K562 (cell line): ENCODE results near the gene HLA-DMB. TPM values are rescaled to one million over a fixed set of nuclear protein-coding genes. Genes with fewer than 3 reads are reported as not detected.

ENCODE experiments used
- CEBPZ ChIP-seq: fragments of 150-350 bp; IDR thresholded peaks from 2 replicates; pipeline ENCODE4 v1.6.1; 2014; ENCODE audit warnings: low read depth, mild to moderate bottlenecking, low read length, borderline replicate concordance
- GATA2 ChIP-seq: sonication (generic); formaldehyde crosslinking; IDR thresholded peaks from 2 replicates; pipeline ENCODE4 v1.4.0; 2020; ENCODE audit warnings: mild to moderate bottlenecking, missing genetic modification reagents
- HCFC1 ChIP-seq: IDR thresholded peaks from 2 replicates; pipeline ENCODE4 v1.6.1; 2012; ENCODE audit warnings: low read depth, low read length, improper control_type of control experiment
- HDAC2 ChIP-seq: fragments of 450-650 bp; IDR thresholded peaks from 2 replicates; pipeline ENCODE4 v1.6.1; 2016; ENCODE audit warnings: mild to moderate bottlenecking
- MED1 ChIP-seq: sonication (generic); formaldehyde crosslinking; IDR thresholded peaks from 2 replicates; pipeline ENCODE4 v1.8.1; 2023; ENCODE audit warnings: missing genetic modification reagents, borderline replicate concordance
- NR2C2 ChIP-seq, 2 experiments: fragments of 200-800 bp in 1 of 2; sonication (Bioruptor generic) in 1 of 2; sonication (generic) in 1 of 2; formaldehyde crosslinking in 1 of 2; IDR thresholded peaks; 2 replicates each; pipeline versions ENCODE4 v1.6.1 to v1.8.0; 2016 to 2022; ENCODE audit warnings: mild to moderate bottlenecking in 1 of 2, missing compliant biosample characterization in 1 of 2, missing genetic modification characterization in 1 of 2, missing genetic modification reagents in 1 of 2
- POLR2H ChIP-seq: IDR thresholded peaks from 2 replicates; pipeline ENCODE4 v1.6.1; 2016; ENCODE audit warnings: missing genetic modification characterization, low read depth, mild to moderate bottlenecking, control low read depth, missing compliant biosample characterization, moderate library complexity
- RBM22 ChIP-seq: fragments of 200-400 bp; formaldehyde crosslinking; IDR thresholded peaks from 2 replicates; pipeline ENCODE4 v1.6.1; 2018; ENCODE audit warnings: low read length, low read depth; ENCODE audit not compliant: poor library complexity, severe bottlenecking
- SMAD2 ChIP-seq: fragments of 150-350 bp; IDR thresholded peaks from 2 replicates; pipeline ENCODE4 v1.6.1; 2014; ENCODE audit warnings: low read depth, mild to moderate bottlenecking, low read length
- ZBTB49 ChIP-seq: sonication (generic); formaldehyde crosslinking; IDR thresholded peaks from 2 replicates; pipeline ENCODE4 v1.8.0; 2022; ENCODE audit warnings: missing genetic modification reagents, mild to moderate bottlenecking, borderline replicate concordance
- polyA plus RNA-seq, 8 experiments: library from polyadenylated mRNA; depleted of rRNA in 4 of 8; stranded (reverse) in 5 of 8; unstranded in 3 of 8; fragments of >200 nt; fragmentation: Nextera tagmentation in 2 of 8; fragmentation: Illumina TruSeq in 1 of 8; extraction: Ambion mirVana in 2 of 8; extraction: Trizol in 1 of 8; gene quantifications; 2 replicates each; pipeline versions ENCODE4 v1.2.1 to v1.2.3, GENCODE V29; 2011 to 2014; ENCODE audit warnings: inconsistent platforms in 1 of 8, missing spikeins in 1 of 8
- total RNA-seq, 7 experiments: library from RNA; depleted of rRNA in 6 of 7; stranded (reverse); fragments of >200 nt in 6 of 7; fragmentation: Illumina TruSeq in 2 of 7; extraction: Trizol in 2 of 7; gene quantifications; 2 replicates each; pipeline versions ENCODE4 v1.2.1 to v1.2.3, GENCODE V29; 2011 to 2021; ENCODE audit warnings: low replicate concordance in 1 of 7
- TF ChIP-seq, protein P1 (sequence below), 2 experiments: fragments of 450-650 bp; IDR thresholded peaks; 2 replicates each; pipeline ENCODE4 v1.6.1; 2016; ENCODE audit warnings: mild to moderate bottlenecking in 2 of 2, borderline replicate concordance in 1 of 2, low read depth in 1 of 2, moderate library complexity in 1 of 2

The HLA-DMB gene
- total and polyA plus RNA-seq, 9 of the 15 experiments (the other 6 are each of a cell fraction or from before 2014, with no cell fraction given) = 0.38 TPM; not detected in 8

DNA sequence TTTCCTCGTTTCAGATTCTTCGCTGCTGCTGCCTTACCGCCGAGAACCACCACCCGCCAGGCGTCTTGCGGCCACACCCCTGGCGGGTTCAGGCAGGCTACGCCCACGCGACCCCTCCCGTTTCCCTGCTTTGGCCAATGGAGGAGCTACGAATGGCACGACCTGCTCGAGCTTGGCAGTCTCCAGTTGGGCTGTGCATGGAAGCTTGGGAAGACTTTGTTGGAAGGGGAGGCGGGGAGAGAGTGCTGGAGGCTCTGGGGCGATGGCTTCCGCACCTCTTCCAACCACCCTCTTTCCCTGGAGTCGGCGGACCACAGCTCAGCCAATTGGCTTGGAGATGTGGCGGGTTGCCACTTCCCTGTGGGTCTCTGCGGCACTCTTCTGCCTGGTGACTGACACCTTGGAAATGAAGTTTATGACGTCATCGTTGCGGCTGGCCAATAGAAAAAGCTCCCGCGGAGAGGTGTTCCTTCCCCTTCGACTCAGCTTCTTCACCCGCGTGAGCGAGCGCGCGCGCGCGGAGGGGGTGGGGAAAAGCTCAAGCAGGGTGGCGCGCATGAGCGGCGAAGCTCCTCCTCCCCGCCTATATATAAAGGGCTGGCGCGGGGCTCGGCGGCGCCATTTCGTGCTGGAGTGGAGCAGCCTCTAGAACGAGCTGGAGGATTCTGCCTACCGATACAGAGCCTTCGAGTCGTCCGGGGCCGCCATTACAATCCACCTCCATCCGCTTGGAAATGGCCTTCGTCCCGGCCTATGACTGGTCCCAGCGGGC lies 30.9 kb upstream of the HLA-DMB start (continued):
- TF ChIP-seq NR2C2 (CRISPR knock-in tag; IDR thresholded peaks at IDR 0.05) = peak; percentile 77
- TF ChIP-seq NR2C2 (tag; IDR thresholded peaks at IDR 0.05) = no peak
- TF ChIP-seq RBM22 = peak; percentile 0
- no peak for TF ChIP-seq ZBTB49
- TF ChIP-seq GATA2 (CRISPR knock-in tag) = no peak
- no peak for TF ChIP-seq POLR2H (tag)
- peak; percentile 33; the same call in 1 of the 2 replicates for TF ChIP-seq CEBPZ
- TF ChIP-seq HCFC1 = peak; percentile 61; the same call in 1 of the 2 replicates
- TF ChIP-seq MED1 = no peak
- TF ChIP-seq SMAD2 = no peak
- TF ChIP-seq, protein P1, sequence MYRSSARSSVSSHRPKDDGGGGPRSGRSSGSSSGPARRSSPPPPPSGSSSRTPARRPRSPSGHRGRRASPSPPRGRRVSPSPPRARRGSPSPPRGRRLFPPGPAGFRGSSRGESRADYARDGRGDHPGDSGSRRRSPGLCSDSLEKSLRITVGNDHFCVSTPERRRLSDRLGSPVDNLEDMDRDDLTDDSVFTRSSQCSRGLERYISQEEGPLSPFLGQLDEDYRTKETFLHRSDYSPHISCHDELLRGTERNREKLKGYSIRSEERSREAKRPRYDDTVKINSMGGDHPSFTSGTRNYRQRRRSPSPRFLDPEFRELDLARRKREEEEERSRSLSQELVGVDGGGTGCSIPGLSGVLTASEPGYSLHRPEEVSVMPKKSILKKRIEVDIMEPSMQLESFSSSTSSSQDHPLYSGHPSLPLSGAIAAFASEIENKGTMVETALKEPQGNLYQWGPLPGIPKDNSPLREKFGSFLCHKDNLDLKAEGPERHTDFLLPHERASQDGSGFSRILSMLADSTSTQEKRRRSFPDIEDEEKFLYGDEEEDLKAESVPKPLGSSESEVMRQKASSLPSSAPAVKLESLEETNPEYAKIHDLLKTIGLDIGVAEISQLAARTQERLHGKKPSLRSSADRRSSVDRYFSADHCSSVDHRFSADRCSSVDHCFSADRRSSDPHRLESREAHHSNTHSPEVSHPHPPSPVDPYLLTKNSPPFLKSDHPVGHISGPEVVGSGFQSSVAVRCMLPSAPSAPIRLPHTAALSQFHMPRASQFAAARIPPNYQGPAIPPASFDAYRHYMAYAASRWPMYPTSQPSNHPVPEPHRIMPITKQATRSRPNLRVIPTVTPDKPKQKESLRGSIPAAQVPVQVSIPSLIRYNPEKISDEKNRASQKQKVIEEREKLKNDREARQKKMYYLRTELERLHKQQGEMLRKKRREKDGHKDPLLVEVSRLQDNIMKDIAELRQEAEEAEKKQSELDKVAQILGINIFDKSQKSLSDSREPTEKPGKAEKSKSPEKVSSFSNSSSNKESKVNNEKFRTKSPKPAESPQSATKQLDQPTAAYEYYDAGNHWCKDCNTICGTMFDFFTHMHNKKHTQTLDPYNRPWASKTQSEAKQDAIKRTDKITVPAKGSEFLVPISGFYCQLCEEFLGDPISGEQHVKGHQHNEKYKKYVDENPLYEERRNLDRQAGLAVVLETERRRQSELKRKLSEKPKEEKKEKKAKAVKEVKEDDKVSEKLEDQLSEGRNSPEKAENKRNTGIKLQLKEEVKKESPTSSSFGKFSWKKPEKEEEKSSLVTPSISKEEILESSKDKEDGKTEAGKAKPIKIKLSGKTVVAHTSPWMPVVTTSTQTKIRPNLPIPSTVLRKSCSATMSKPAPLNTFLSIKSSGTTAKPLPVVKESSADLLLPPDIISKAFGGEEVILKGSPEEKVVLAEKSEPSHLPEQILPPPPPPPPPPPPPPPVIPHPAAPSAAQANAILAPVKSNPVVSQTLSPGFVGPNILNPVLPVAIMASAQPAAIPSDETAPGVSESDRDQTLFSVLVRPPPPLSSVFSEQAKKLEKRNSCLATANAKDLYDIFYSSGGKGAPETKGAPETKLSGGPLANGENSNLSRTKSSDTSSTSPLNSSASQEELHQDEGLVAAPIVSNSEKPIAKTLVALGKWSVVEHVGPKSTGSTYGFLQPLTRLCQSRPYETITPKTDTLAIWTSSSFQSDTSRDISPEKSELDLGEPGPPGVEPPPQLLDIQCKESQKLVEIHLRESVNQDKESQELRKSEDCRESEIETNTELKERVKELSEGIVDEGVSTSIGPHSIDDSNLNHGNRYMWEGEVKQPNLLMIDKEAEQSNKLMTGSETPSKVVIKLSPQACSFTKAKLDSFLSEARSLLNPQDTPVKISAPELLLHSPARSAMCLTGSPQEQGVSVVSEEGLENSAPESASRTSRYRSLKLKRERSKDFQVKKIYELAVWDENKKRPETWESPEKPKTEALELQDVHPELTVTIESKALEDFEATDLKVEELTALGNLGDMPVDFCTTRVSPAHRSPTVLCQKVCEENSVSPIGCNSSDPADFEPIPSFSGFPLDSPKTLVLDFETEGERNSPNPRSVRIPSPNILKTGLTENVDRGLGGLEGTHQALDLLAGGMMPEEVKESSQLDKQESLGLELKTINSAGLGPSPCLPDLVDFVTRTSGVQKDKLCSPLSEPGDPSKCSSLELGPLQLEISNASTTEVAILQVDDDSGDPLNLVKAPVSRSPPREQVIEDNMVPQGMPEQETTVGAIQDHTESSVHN (IDR thresholded peaks at IDR 0.05; ENCODE audit: borderline replicate concordance in 1 of 2, low read depth in 1 of 2) = peak in 1 of 2 experiments; percentile 50; a peak in 1 of 4 replicates
- TF ChIP-seq HDAC2 = peak; percentile 76
